MM.1S (cell line): ENCODE results near the gene PICALM.

Source experiments
- CTCF ChIP-seq: fragments of 300-600 bp; sonication (generic); IDR thresholded peaks from 2 replicates; pipeline ENCODE4 v1.5.1; 2016; ENCODE audit warnings: antibody characterized with exemption, low read length, mixed read lengths
- EZH2 ChIP-seq: fragments of 300-600 bp; sonication (generic); optimal IDR thresholded peaks from 2 replicates; pipeline ENCODE3; 2017; ENCODE audit warnings: low read depth, mild to moderate bottlenecking, antibody characterized with exemption, low read length, mixed read lengths

- TF ChIP-seq CTCF: no peak
- no peak for TF ChIP-seq EZH2
Measured at GRCh38 chr11:85961130-85961529, 107.8 kb downstream of the PICALM start.
